Measurements from ENCODE around the gene SRPRB.

GRCh38 chr3:133853063-133853924 is 47.7 kb downstream of the SRPRB start:
- TF ChIP-seq CTCF (IDR thresholded peaks at IDR 0.05; ENCODE audit: low read depth, low read length, poor library complexity, severe bottlenecking) (no peak), EZH2phosphoT487 (IDR thresholded peaks at IDR 0.05; ENCODE audit: borderline replicate concordance, low read length) (no peak)
